ENCODE results near the gene CPS1. TPM values are rescaled to one million over a fixed set of nuclear protein-coding genes. Genes with fewer than 3 reads are reported as not detected.

Gene CPS1
- total RNA-seq, 4 donors from 2014 or later = 4.8 to 7.3 (median 6.6) TPM

GRCh38 chr2:210620456-210620855 is 64.1 kb downstream of the CPS1 start:
- TF ChIP-seq CTCF (IDR thresholded peaks at IDR 0.05; ENCODE audit: low read depth) = no peak

GRCh38 chr2:210623506-210623905 is 67.1 kb downstream of the CPS1 start:
- no peak for TF ChIP-seq CTCF (IDR thresholded peaks at IDR 0.05; ENCODE audit: low read depth)

GRCh38 chr2:210626849-210627248 is 70.5 kb downstream of the CPS1 start:
- TF ChIP-seq CTCF (IDR thresholded peaks at IDR 0.05; ENCODE audit: low read depth) = no peak

GRCh38 chr2:210630873-210631560 is 74.6 kb downstream of the CPS1 start:
- no peak for TF ChIP-seq CTCF (IDR thresholded peaks at IDR 0.05; ENCODE audit: low read depth)

GRCh38 chr2:210633699-210634098 is 77.3 kb downstream of the CPS1 start:
- TF ChIP-seq CTCF (IDR thresholded peaks at IDR 0.05; ENCODE audit: low read depth) = no peak

GRCh38 chr2:210635257-210635656 is 78.9 kb downstream of the CPS1 start:
- no peak for TF ChIP-seq CTCF (IDR thresholded peaks at IDR 0.05; ENCODE audit: low read depth)

GRCh38 chr2:210642333-210642732 is 85.9 kb downstream of the CPS1 start:
- no peak for TF ChIP-seq CTCF (IDR thresholded peaks at IDR 0.05; ENCODE audit: low read depth)

All from subcutaneous adipose tissue (tissue), 4 donors.